Heart left ventricle (tissue), 13 donors: ENCODE results near the gene SOX21.

Source experiments
- CTCF ChIP-seq, 12 donors: fragments of 200-600 bp; sonication (generic) in 4 of 12; IDR thresholded peaks; one replicate each; pipeline versions ENCODE4 v1.5.0 to v1.8.0; 2018 to 2022; ENCODE audit warnings: antibody characterized with exemption in 12 of 12, mild to moderate bottlenecking in 5 of 12
- POLR2A ChIP-seq, 2 donors: fragments of 450-650 bp; IDR thresholded peaks; one replicate each; pipeline ENCODE4 v1.6.1; 2017; ENCODE audit warnings: antibody characterized with exemption in 2 of 2, mild to moderate bottlenecking in 2 of 2, moderate library complexity in 2 of 2
- donor health status: ischemic (EF 13 %, LVEDD 7.1; RV severe dilation, severe dysfunction).
- donor health status: DM: no; HTN: yes; CAD: no.
- donor health status: DM: no; HTN: no; CAD: no.
- donor health status: ischemic (EF 25% LVEDD 6.9; RV normal size, moderate dysfunction).
- donor health status: ischemic (EF 25% LVEDD 5.7; RV mildly dilated, moderate dysfunction).
- donor health status: ischemic (EF 35%, LVEDD 5.7; RV mildly dilated, moderate dysfunction).
- donor health status: nonischemic (EF 11% LVEDD 7.7; RV severe dilation, severe dysfunction).
- donor health status: DM: yes; HTN: yes; CAD: no.
- donor health status: PGD.
- donor health status: ischemic (EF 29% LVEDD 5.4; RV normal size, mild dysfunction).
- donor health status: nonischemic (EF 23%, LVEDD 6.1; RV moderate dilation, normal function).

GRCh38 chr13:94753327-94753726, 41.0 kb upstream of the SOX21 start:
- no peak for TF ChIP-seq POLR2A (IDR thresholded peaks at IDR 0.05)
- no peak for TF ChIP-seq CTCF (IDR thresholded peaks at IDR 0.05)
